ENCODE measurements around the gene KDELR3.

Gene KDELR3

DNA sequence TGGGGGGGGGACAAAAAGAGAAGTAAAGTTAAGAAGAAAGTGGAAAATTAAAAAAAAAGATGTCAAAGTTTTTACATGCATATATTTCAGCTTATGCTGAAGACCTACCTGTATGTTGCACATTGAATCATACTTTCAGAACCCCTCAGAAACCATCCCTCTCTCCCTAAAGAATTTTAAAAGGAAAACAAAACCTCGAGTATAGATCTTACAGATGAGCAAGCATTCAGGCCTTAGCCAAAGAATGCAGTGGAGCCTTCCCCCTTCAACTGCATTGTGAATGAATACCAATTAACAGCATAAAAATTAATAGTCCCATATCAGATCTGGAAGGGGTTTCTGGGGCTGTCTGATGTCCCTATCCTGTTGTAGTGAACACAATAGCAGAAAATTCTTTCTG is 16.3 kb downstream of the KDELR3 start:
- no peak for DNase-seq

DNA sequence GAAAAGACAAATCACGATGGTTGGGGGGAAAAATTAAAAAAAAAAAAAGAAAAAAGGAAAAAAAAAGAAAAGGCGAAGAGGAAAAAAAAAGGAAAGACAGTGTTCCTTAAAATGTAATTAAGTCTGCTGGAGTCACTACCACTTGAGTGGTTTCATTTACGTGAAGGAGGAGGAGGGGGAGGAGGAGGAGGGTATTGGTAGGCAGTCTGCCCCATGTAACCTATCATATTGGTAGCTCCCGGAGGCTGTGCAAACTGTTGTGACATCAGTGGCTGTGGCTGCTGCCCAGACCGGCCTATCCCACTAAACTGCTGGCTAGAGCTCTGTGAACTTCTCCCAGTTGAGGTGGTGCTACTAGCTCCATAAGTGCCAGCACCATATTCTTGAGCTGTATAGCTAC is 17.9 kb downstream of the KDELR3 start:
- no peak for DNase-seq

DNA sequence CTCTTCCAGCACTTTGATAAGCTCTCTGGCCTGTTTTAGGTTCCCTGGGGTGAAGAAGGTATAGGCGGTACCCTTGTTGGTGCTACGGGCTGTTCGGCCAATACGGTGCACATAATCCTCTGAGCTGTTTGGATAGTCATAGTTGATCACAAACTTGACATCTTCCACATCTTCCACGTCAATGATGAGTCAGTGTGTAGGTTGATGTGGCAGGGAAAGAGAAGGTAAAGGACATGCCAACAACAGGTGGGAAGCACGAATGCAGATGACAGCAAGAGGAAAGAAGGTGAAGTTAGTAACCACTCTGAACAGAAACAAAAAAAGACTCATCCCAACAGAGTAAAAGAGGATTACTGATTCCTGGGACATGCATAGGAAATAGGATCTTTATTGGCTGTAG is 20.1 kb downstream of the KDELR3 start:
- no peak for DNase-seq

DNA sequence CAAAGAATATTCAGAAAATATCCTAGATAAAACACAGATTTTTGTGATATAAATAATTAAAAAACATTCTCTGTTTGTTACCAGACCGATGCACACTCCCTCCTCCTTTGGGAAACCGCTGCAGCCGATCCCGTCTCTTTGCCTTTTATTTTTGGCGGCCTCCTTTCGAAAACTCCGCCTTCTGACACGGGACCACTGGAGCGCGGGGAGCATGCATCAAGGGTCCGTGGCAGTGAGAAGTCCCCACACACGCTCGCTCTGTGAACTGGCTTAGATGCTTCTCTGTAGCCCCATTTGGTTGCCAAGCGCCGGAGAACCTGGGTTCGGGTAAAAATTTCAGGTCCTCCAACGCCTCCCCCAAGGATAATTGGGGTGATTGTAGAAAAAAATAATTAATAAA is 21.2 kb downstream of the KDELR3 start:
- DNase-seq = no peak

DNA sequence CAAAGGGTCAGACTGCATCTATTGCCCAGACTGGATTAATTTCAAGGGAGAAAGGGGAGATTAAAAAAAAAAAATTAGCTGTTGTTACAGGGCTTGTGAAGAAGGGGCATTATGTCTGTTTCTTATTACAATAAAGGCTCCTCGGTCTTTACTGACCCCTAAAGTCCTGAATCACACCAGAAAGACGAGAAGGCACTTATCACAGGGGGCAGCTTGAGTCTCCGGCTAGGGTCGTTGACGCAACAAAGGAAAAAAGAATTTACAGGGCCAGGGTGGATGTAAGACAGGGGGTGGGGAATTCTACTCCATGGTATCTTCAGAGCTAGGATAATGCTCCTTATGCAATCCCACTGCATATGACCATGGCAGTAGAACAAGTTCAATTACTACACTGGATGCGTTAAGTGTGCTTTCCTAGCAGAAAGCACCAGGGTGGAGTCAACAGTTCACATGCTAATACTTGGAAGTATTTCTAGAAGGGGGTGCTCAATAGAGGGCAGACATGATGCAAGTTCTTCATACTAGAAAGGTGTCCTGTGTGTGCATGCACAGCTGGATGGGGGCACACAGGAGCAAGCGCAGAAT is 21.8 kb downstream of the KDELR3 start:
- no peak for DNase-seq

DNA sequence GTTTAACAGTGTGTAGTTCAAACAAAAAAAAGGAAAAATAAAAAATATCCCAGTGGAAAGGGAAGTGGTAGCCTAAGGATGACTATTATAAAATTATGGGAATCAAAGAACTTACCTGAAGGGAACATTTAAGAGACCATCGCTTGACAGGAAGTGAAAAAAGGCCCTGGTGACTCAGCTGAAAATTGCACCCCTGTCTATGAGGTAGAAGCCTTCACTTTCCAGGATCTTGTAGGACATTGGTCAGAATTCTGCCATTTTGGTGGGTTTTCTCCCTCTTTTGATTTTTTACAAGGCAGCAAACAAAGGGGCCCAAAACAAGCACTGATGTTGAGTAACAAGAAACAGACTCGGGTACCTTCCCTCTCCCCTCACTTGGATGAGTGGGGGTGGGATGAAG is 22.6 kb downstream of the KDELR3 start:
- no peak for DNase-seq

DNA sequence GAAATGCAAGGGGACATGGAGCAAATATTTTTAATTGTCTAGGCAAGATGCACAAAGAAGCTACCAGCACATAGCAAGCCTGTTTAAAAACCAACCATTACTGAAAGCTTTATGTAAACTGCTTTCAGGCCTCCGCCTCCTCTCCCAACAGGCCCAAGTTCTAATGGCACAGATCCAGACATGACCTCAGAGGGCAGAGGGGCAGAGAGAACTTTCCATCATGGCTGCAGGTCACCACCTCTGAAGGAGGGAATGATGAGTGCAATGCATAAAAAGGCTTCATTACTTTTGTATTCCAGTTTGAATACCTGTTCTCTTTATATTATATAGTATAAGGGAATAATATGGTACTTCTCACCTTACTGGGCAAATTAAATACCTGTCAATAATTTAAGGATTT is 23.0 kb downstream of the KDELR3 start:
- no peak for DNase-seq

DNA sequence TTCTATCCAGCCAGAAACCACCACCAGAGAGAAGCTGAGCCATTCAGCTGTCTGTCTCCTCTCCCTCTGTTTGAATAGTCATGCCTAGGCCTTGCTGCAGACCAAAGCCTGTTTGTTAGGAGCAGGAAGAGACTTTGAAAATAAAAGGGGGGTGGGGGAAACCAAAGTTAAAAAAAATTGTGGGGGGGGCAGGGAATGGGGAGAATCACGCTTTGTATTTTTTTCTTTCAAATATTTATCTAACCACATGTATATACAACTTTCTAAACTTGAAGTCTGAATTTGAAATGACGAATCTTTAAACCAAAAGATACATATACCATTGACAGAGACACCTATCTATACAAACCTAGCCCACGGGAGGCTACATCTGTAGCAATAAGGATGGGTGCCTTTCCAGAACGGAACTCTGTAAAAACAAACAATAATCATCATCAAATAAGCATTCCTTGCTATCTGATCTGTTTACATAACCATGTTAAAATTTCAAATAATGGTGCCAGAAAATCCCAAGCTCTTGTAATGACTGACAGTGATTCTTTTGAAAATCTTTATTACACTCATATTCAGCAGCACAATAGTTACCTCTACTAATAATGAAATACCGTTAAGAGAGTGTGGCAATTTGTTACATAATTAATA is 23.9 kb downstream of the KDELR3 start:
- DNase-seq = no peak

DNA sequence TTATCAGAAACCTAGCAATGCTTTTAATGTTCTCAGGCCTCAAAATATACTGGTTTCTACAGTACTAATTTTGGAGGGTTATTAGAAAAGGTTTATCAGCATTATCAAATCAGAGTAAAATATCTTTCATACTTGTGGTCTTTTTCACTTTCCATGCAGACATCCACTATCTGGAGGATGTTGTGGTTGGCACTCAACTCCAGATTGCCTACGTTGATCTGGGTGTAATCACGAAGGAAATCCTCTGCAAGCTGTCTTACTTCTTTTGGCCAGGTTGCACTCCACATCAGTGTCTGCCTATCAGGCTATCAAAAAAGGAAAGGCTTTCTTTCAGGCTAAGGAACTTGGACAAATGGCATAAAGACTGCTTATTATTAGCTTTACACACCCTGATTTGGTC is 26.6 kb downstream of the KDELR3 start:
- no peak for DNase-seq

DNA sequence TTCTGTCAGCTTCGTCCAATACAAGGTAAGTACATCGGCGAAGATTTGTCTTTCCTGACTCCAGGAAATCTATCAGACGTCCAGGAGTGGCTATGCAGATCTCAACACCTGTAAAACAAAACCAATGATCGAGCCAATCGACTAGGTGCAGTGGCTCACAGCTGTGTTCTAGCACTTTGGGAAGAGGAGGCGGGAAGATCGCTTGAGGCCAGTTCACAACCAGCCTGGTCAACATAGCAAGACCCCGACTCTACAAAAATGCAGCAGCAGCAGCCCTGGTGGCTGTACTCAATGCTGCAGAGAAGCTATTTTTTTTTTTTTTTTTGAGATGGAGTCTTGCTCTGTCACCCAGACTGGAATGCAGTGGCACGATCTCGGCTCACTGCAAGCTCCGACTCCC is 27.0 kb downstream of the KDELR3 start:
- no peak for DNase-seq

DNA sequence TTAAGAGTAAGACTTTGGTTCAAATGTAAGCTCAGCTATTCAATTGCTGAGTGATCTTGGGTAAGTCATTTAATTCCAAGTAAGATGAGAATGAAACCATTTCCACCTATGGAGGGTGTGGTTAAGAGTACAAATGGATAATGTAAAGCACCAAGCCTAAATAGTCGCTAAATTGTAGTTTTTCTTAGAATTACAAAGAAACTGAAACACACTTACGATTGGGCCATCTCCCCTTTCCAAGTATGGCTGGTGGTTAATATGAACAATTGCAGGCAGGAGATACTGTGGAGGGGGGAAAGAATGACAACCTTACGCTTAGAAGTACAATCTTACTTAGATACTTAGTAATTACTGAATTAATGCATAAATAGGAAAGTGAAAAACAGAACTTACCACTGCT is 30.0 kb downstream of the KDELR3 start:
- no peak for DNase-seq

DNA sequence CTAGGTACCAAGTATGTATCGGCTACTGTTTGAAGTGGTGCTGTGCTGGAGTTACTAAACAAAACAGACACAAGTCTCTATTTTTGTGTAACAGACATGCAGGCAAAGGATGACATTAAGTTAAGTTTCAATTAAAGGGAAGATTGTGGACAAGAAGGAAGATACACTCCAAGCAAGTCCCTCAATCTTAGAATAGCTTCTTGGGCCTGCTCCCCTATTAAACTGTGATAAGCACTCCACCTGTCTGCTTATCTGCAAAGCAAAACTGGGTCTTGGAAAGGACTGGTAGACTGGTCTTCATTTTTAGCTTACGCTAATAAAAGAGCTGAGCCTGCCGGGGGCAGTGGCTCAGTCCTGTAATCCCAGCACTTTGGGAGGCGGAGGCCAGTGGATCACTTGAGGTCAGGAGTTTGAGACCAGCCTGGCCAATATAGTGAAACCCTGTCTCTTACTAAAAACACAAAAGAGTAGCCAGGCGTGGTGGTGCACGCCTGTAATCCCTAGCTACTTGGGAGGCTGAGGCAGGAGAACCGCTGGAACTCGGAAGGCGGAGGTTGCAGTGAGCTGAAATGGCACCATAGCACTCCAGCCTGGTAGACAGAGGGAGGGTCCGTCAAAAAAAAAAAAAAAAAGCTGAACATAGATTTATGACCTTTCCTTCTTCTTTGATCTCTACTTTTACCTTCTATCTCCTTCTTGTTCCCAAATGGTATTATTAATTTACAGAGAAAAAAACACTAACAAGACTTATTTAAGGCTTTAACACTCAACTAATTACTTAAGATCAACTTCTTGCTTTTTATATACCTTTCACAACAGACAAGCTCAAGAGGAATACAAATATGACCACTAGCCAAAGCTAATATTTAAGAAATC is 34.1 kb downstream of the KDELR3 start:
- no peak for DNase-seq

DNA sequence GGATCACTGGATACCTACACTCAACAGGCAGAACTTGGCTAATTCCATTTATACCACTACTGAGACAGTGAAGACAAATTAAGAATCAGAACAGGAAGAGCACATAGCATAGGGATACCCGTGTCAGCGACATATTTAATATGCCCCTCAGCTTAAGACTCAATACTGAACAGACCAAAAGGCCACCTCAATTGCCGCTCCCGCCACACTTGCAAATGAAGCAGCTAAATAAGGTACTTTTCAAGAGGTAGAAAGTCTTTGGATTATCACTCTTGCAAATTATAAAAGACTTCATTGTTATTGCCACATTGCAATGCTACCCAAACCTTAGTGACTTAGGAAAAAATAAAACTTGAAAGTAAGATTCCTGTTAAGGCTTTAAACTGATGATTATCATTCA is 35.1 kb downstream of the KDELR3 start:
- no peak for DNase-seq

DNA sequence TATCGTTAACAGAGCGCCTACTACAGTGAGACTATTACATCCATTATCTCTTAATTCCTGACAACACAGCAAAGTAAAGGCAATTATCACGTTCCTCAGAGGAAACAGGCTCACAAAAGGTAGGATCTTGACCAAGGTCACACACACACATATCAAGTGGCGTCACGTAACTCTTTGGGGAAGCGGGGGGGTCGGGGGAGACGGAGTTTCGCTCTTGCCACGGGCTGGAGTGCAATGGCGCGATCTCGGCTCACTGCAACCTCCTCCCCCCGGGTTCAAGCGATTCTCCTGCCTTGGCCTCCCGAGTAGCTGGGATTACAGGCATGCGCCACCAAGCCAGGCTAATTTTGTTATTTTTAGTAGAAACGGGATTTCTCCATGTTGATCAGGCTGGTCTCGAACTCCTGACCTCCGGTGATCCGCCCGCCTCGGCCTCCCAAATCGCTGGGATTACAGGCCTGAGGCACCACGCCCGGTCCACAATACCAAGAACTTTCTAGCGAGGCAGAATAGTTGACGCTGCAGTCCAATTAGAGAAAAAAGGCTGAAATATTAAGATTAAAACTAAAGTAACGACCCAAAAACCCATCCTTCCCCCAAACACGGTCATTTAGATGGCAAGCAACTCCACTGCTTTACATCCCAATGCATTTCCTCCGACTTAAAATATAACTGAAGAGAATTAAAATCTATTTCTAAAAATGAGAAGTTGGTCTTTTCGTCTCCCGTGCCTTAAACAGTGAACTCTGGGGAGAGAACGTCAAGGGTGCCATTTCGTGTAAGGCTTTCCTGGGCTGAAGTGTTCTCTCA is 37.0 kb downstream of the KDELR3 start:
- peak; percentile 81 for DNase-seq

DNA sequence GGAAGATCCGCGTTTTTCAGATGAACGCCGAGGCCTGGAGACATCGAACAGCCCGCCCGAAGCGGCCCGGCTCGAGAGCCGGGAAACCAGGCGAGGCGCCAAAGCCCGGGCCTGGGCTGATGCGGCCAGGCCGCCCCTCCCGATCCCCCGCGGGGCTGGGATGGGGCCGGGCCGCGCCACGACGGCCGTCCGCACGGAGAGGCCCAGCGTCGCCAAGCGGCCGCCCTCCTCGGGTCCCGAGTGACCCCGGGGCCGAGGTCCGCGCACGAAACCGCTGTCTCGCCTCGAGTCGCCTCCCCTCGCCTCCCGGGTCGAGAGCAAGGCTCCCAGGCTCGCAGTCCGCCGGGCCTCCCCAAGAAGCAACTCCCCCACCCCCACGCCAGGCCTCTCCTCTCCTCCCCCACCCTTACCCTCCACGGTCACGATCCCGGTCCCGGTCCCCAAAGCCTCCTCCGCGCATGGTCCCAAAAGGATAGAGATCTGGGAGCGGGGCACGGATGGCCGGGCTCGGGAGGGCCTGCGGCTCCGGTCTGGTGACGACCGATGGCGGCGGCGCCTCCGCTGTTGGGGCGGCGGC is 37.7 kb downstream of the KDELR3 start:
- DNase-seq = peak; percentile 71

DNA sequence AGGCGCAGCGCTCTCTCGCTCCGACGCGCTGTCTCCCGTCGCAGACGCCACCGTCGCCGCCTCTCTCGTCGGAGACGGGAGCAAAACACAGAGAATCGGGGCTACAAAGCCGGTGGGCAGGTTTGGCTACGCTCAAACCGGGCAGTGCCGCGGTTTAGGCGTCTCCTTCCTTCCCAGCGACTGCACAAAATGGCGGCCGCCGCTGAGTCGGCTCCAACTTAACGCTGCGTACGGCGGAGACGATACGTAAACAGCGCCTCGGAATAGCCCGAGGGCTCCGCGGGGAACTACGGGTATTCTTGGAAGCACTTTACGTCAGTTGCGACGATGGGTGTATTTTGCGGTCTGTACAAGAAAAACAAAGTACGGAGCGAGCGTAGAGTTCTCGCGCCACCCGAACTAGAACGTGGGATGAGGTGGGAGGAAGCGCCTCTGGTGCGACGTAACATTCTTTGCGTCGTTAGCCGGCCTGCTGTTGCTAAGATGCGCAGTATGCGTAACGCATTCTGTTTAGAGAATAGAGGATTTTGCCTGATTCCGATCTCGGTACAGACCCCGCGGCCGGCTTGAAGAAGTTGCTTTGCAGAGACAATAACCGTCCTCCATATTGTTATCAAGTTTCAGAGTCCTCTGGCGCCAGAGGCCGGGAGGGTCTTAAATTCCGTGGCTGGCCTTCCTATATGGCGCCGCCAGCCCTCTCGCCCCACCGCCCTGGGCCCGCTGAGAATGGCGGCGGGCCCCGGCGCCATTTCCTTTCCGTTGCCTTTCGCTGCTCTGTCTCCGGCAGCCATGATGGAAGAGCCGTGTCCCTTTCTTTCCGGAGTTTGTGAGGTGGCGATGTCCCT is 38.4 kb downstream of the KDELR3 start, which contains the start of gene DDX17:
DDX17 (minus strand) TSS at position 194 of the 845 bp plus-strand sequence.
- peak; percentile 98 for DNase-seq

DNA sequence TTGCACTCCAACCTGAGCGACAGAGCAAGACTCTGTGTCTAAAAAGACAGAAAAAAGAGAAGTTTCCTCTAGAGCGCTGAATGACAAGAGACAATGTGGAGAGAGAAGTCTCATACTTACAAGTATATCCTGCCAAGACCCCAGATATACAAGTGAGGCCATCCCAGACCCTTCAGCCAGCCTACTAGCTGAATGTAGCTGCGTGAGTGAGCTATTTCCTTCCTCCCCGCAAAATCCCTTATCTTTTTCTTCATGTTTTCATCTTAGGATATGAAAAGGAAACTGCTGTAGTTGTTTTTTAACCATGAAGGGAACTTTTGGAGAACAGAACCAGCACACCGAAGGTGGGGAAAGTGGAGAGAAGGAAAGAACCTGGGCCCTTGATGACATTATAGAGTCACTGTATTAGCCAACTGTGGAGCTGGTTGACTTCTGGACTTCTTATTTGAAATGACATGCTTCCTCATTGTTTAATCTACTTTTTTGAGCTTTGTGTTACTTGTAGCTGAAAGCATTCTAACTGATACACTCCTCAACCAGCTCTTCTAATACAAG is 42.6 kb downstream of the KDELR3 start:
- DNase-seq = no peak

DNA sequence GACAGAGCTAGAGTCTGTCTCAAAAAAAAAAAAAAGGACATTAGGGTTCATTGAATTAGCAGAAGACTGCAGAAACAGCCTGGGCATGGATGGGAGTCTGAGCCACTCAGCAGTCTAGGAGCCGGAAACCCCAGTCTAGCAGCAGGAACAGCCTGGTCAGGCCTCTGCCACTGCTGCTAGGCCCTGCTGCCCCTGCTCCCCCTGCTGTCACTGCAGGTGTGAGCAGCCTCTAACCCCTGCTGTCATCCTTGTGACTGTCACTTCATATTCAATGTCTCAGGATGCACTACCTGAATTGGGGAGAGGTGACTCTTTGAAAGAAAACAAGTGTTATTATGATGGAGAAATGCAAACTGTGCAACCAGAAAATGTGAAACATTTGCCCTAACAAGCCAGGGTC is 45.2 kb downstream of the KDELR3 start:
- peak; percentile 49 for DNase-seq

DNA sequence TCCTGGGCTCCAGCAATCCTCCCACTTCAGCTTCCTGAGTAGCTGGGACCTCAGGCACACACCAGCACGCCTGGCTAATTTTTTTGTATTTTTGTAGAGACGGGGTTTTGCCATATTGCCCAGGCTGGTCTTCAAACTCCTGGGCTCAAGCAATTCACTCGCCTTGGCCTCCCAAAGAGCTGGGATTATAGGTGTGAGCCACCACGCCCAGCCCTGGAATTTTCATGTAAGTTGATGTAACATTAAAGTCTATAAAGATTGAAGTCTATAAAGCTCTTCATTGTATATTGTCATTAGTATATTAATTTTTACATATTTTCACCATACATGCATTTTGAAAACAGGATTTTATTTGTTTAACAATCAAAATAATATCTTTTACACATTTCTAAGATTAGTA is 50.7 kb downstream of the KDELR3 start:
- no peak for DNase-seq

DNA sequence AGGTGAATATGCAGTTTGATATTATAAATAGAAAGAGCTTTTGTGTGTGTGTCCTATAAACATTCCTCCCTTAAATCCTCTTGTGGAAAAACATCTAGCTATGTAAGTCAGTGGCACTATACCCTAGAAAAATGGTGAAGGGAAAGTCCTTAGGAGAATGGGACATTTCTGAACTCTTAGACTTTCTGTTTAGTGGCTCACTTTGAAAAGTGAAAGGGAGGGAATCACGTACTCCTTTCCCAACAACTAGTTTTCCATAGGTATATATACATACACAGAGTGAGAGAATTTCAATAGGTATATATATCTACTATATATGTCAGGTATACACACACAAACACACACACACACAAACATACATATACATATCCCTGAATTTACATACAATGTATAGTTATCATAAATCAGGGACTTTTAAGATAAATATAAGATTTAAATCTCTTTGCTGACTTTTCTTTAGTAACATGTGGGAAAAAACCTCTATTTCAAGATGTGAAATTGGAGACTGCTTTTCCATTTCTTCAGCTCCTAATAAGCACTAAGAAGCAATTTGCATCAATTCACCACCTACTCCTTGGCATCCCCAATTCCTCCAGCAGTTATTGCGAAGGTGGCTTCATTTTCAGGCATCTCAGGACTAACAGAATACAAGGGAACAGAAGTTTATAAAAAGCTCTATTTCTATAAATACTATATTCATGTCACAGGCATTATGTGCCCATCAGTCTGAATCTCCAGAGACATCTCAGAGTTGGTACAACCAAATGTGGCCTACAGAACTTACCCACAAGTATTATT is 51.8 kb downstream of the KDELR3 start:
- DNase-seq = no peak

DNA sequence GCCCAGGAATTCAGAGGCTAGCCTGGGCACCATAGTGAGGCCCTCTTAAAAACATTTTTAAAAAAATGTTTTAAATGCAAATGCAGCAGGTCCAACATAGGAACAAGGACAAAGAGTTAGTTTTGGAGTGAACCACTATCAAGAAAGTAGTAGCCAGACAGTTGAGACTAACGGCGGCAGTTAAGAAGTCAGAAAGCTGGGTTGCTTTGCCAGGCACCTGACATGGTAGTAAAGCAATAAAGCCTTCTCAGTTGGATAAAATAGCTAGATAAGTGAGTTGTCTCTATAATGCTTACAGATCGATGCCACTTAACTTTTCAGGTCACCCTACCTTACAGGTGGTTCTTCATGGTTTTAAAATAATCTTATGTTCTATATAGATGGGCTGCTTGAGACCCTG is 55.1 kb downstream of the KDELR3 start:
- DNase-seq = no peak

All from CD4-positive, alpha-beta T cell treated with Interleukin-17A for 1 hour (primary cell).